HEK293 (cell line): ENCODE data around the gene PRPH.
A peak's percentile ranks its signal among the peaks of the same experiment; 100 is the strongest.

Experiments
- CTCF ChIA-PET: fragments of 350-600 bp; formaldehyde crosslinking; extraction: SDS; loops from one replicate; lab custom pipeline; 2021; ENCODE audit warnings: antibody characterized with exemption; lab: Yijun Ruan, JAX
- POLR2A ChIA-PET: fragments of 300-600 bp; formaldehyde crosslinking; extraction: SDS; loops from one replicate; lab custom pipeline; 2020; ENCODE audit warnings: antibody characterized with exemption, inconsistent platforms; lab: Yijun Ruan, JAX
- H3K27ac ChIP-seq: fragments of 200-500 bp; sonication (Bioruptor generic); 2 replicates; pipeline ENCODE4 v1.5.1; 2014; ENCODE audit warnings: low read depth, low read length, control low read depth, inconsistent platforms; ENCODE audit errors: extremely low read depth
- H3K36me3 ChIP-seq, 2 experiments: fragments of 200-500 bp in 1 of 2; sonication (Bioruptor generic) in 1 of 2; 1 replicate in 1 of 2; 2 replicates in 1 of 2; pipeline ENCODE4 v1.5.1; 2014 to 2017; ENCODE audit warnings: inconsistent platforms in 2 of 2, low read length in 2 of 2; ENCODE audit not compliant: control insufficient read depth in 2 of 2, insufficient read depth in 1 of 2
- H3K4me1 ChIP-seq: fragments of 200-500 bp; sonication (Bioruptor generic); 2 replicates; pipeline ENCODE4 v1.5.1; 2014; ENCODE audit warnings: mild to moderate bottlenecking, low read length, inconsistent platforms; ENCODE audit not compliant: control insufficient read depth, insufficient read depth
- H3K4me3 ChIP-seq: 2 replicates; pipeline ENCODE4 v1.5.1; 2011; ENCODE audit warnings: low read depth, mild to moderate bottlenecking, control low read depth, low read length, moderate library complexity
- H3K9me3 ChIP-seq: fragments of 200-500 bp; sonication (Bioruptor generic); 2 replicates; pipeline ENCODE4 v1.5.1; 2014; ENCODE audit warnings: low read depth, low read length, inconsistent platforms; ENCODE audit not compliant: control insufficient read depth, insufficient read depth
- BCL11A ChIP-seq: fragments of 450-650 bp; formaldehyde crosslinking; IDR thresholded peaks from 2 replicates; pipeline ENCODE4 v1.5.1; 2016; ENCODE audit warnings: low read depth, missing biosample characterization, missing genetic modification characterization
- GFI1B ChIP-seq: fragments of 450-650 bp; formaldehyde crosslinking; IDR thresholded peaks from 2 replicates; pipeline ENCODE4 v1.5.1; 2016; ENCODE audit warnings: missing biosample characterization, missing genetic modification characterization
- GLI4 ChIP-seq: fragments of 450-650 bp; formaldehyde crosslinking; IDR thresholded peaks from 2 replicates; pipeline ENCODE4 v1.5.1; 2016; ENCODE audit warnings: missing biosample characterization, missing genetic modification characterization
- HOXD13 ChIP-seq: sonication (generic); formaldehyde crosslinking; IDR thresholded peaks from 2 replicates; pipeline ENCODE4 v1.8.0; 2022; ENCODE audit warnings: missing genetic modification reagents, borderline replicate concordance
- KLF8 ChIP-seq: fragments of 450-650 bp; formaldehyde crosslinking; IDR thresholded peaks from 2 replicates; pipeline ENCODE4 v1.5.1; 2016; ENCODE audit warnings: missing biosample characterization, missing genetic modification characterization
- KLF9 ChIP-seq: fragments of 450-650 bp; formaldehyde crosslinking; IDR thresholded peaks from 2 replicates; pipeline ENCODE4 v1.5.1; 2016; ENCODE audit warnings: missing biosample characterization, missing genetic modification characterization, low read depth
- REST ChIP-seq: fragments of 450-650 bp; formaldehyde crosslinking; IDR thresholded peaks from 2 replicates; pipeline ENCODE4 v1.5.1; 2016; ENCODE audit warnings: missing biosample characterization, missing genetic modification characterization
- SP2 ChIP-seq: fragments of 450-650 bp; formaldehyde crosslinking; IDR thresholded peaks from 2 replicates; pipeline ENCODE4 v1.5.1; 2016; ENCODE audit warnings: missing biosample characterization, missing genetic modification characterization
- TRIM28 ChIP-seq: IDR thresholded peaks from 2 replicates; pipeline ENCODE4 v1.6.1; 2011; ENCODE audit warnings: low read length, control low read depth, borderline replicate concordance
- ZBTB6 ChIP-seq: fragments of 450-650 bp; formaldehyde crosslinking; IDR thresholded peaks from 2 replicates; pipeline ENCODE4 v1.5.1; 2017; ENCODE audit warnings: missing biosample characterization, missing genetic modification characterization
- ZFP69B ChIP-seq: fragments of 450-650 bp; formaldehyde crosslinking; IDR thresholded peaks from 2 replicates; pipeline ENCODE4 v1.5.1; 2016; ENCODE audit warnings: missing biosample characterization, missing genetic modification characterization
- ZIC2 ChIP-seq: fragments of 450-650 bp; formaldehyde crosslinking; IDR thresholded peaks from 2 replicates; pipeline ENCODE4 v1.5.1; 2016; ENCODE audit warnings: missing biosample characterization, missing genetic modification characterization
- ZNF138 ChIP-seq: fragments of 450-650 bp; formaldehyde crosslinking; IDR thresholded peaks from 2 replicates; pipeline ENCODE4 v1.5.1; 2016; ENCODE audit warnings: missing biosample characterization, missing genetic modification characterization, borderline replicate concordance
- ZNF292 ChIP-seq: fragments of 450-650 bp; formaldehyde crosslinking; IDR thresholded peaks from 2 replicates; pipeline ENCODE4 v1.5.1; 2016; ENCODE audit warnings: low read depth, missing biosample characterization, missing genetic modification characterization, borderline replicate concordance
- ZNF341 ChIP-seq: fragments of 450-650 bp; formaldehyde crosslinking; IDR thresholded peaks from 2 replicates; pipeline ENCODE4; 2016; ENCODE audit warnings: low read depth, missing biosample characterization, missing genetic modification characterization
- ZNF366 ChIP-seq: fragments of 450-650 bp; formaldehyde crosslinking; conservative IDR thresholded peaks from 2 replicates; pipeline ENCODE4 v1.5.1; 2016; ENCODE audit warnings: missing biosample characterization, missing genetic modification characterization
- ZNF561 ChIP-seq: fragments of 450-650 bp; IDR thresholded peaks from 2 replicates; pipeline ENCODE4 v1.5.1; 2018; ENCODE audit warnings: missing biosample characterization, missing genetic modification characterization, borderline replicate concordance
- ZNF585B ChIP-seq: fragments of 450-650 bp; formaldehyde crosslinking; IDR thresholded peaks from 2 replicates; pipeline ENCODE4 v1.5.1; 2016; ENCODE audit warnings: missing biosample characterization, missing genetic modification characterization
- ZNF596 ChIP-seq: fragments of 450-650 bp; IDR thresholded peaks from 2 replicates; pipeline ENCODE4 v1.5.0; 2018; ENCODE audit warnings: missing biosample characterization, mild to moderate bottlenecking, missing genetic modification characterization, moderate library complexity
- ZNF610 ChIP-seq: fragments of 450-650 bp; formaldehyde crosslinking; IDR thresholded peaks from 2 replicates; pipeline ENCODE4 v1.5.1; 2016; ENCODE audit warnings: missing biosample characterization, missing genetic modification characterization, borderline replicate concordance
- ZNF624 ChIP-seq: fragments of 450-650 bp; formaldehyde crosslinking; IDR thresholded peaks from 2 replicates; pipeline ENCODE4 v1.5.1; 2017; ENCODE audit warnings: missing biosample characterization, missing genetic modification characterization
- ZNF76 ChIP-seq: fragments of 450-650 bp; formaldehyde crosslinking; IDR thresholded peaks from 2 replicates; pipeline ENCODE4; 2016; ENCODE audit warnings: low read depth, missing biosample characterization, missing genetic modification characterization, borderline replicate concordance
- TF ChIP-seq, protein P1 (sequence below): fragments of 450-650 bp; formaldehyde crosslinking; IDR thresholded peaks from 2 replicates; pipeline ENCODE4 v1.5.1; 2016; ENCODE audit warnings: missing biosample characterization, missing genetic modification characterization, borderline replicate concordance
- TF ChIP-seq, protein P2 (sequence below): fragments of 450-650 bp; formaldehyde crosslinking; IDR thresholded peaks from 2 replicates; pipeline ENCODE4 v1.5.1; 2017; ENCODE audit warnings: missing biosample characterization, missing genetic modification characterization

The PRPH gene

GRCh38 chr12:49345051-49345824 is 50.3 kb downstream of the PRPH start (continued):
- TF ChIP-seq ZBTB6 (tag by site-specific recombination), result peak; percentile 42; the same call in 1 of the 2 replicates
- peak; percentile 17; the same call in 1 of the 2 replicates for TF ChIP-seq SP2 (tag by site-specific recombination)
- 0 out of 2 replicates have a peak, but pooled peaks have one; percentile 9 for TF ChIP-seq ZIC2
- TF ChIP-seq ZNF624 (tag by site-specific recombination), result no peak
- 0 out of 2 replicates have a peak, but pooled peaks have one; percentile 18 for TF ChIP-seq ZNF596
- TF ChIP-seq ZNF585B (tag by site-specific recombination), result no peak

DNA sequence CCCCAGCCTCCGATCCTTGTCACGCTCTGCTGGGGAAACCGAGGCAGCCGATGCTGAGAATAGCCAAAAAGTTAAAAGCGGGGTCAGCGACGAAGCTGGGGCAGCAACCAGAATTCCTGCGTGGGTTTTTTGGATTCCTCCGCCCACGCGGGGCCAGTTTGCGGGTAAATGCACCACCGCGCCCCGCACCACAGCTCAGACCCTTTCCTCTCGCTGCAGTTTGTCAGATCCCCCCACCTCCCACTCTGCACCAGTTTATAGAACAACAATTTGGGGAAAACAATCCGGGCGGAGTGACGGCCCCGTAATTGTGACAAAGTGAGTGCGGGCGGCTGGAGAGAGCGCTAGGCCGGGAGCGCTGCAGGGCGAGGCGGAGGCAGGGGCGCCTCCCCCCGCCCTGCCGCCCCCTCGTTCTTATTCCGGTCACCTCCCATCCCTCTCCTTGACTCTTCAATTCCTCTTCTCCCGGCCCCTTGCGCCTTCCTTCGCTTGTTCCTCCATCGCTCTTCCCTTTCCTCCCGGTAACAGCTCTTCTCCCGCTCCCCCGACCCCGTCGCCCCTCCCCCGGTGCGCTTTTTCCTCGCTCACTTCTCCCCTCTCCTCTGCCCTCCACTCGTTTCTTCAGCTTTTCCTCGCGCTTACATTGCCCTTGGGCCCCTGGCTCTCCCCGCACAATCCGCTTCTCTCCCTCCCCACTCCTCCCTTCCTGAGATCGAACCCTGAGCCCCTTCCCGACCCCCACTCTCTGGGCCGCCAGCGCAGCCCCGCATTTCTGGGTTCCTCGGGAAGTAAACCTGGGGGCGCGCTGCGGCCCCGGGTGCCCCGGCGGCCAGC is 51.1 kb downstream of the PRPH start:
- peak overlapping the region; percentile 31 for H3K4me3 ChIP-seq
- POLR2A ChIA-PET, result interaction anchor here (0.6 to 2.9 kb wide), 10 partner anchors 9 to 480 kb away, joined by 3 to 24 read pairs (median 4); partner anchors contain the start of genes C1QL4, SPATS2 and TROAP
- peaks cover 21% of the 10 kb centered on the region for H3K4me1 ChIP-seq
- H3K9me3 ChIP-seq, result no peaks in the 10 kb centered on the region
- peak overlapping the region; percentile 80; the same call in 1 of the 2 replicates for H3K27ac ChIP-seq
- H3K36me3 ChIP-seq, result peaks cover 0 to 10% of the 10 kb centered on the region in 2 experiments; a peak in 1 of 3 replicates
- CTCF ChIA-PET, result interaction anchor here (0.5 to 6.0 kb wide), 15 partner anchors 9 to 1540 kb away, joined by 3 to 96 read pairs (median 21); partner anchors contain the start of genes C1QL4, PRPH and TROAP
- TF ChIP-seq ZFP69B (tag by site-specific recombination) (no peak), KLF8 (tag by site-specific recombination) (peak; percentile 45; the same call in 1 of the 2 replicates), GLI4 (no peak), ZNF610 (tag by site-specific recombination) (no peak), REST (tag by site-specific recombination) (no peak), HOXD13 (CRISPR knock-in tag) (no peak), ZNF76 (tag by site-specific recombination) (no peak), ZNF138 (tag by site-specific recombination) (no peak), TRIM28 (no peak), GFI1B (tag by site-specific recombination) (0 out of 2 replicates have a peak, but pooled peaks have one; percentile 16), ZNF561 (tag by site-specific recombination) (no peak), ZNF292 (tag by site-specific recombination) (no peak), KLF9 (tag by site-specific recombination) (no peak), ZNF366 (tag by site-specific recombination) (peak; percentile 71), BCL11A (tag by site-specific recombination) (no peak; the same call in 1 of the 2 replicates), ZNF341 (tag by site-specific recombination) (peak; percentile 92)
- TF ChIP-seq, protein P1, sequence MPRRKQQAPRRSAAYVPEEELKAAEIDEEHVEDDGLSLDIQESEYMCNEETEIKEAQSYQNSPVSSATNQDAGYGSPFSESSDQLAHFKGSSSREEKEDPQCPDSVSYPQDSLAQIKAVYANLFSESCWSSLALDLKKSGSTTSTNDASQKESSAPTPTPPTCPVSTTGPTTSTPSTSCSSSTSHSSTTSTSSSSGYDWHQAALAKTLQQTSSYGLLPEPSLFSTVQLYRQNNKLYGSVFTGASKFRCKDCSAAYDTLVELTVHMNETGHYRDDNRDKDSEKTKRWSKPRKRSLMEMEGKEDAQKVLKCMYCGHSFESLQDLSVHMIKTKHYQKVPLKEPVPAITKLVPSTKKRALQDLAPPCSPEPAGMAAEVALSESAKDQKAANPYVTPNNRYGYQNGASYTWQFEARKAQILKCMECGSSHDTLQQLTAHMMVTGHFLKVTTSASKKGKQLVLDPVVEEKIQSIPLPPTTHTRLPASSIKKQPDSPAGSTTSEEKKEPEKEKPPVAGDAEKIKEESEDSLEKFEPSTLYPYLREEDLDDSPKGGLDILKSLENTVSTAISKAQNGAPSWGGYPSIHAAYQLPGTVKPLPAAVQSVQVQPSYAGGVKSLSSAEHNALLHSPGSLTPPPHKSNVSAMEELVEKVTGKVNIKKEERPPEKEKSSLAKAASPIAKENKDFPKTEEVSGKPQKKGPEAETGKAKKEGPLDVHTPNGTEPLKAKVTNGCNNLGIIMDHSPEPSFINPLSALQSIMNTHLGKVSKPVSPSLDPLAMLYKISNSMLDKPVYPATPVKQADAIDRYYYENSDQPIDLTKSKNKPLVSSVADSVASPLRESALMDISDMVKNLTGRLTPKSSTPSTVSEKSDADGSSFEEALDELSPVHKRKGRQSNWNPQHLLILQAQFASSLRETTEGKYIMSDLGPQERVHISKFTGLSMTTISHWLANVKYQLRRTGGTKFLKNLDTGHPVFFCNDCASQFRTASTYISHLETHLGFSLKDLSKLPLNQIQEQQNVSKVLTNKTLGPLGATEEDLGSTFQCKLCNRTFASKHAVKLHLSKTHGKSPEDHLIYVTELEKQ (tag by site-specific recombination), result no peak
- TF ChIP-seq, protein P2, sequence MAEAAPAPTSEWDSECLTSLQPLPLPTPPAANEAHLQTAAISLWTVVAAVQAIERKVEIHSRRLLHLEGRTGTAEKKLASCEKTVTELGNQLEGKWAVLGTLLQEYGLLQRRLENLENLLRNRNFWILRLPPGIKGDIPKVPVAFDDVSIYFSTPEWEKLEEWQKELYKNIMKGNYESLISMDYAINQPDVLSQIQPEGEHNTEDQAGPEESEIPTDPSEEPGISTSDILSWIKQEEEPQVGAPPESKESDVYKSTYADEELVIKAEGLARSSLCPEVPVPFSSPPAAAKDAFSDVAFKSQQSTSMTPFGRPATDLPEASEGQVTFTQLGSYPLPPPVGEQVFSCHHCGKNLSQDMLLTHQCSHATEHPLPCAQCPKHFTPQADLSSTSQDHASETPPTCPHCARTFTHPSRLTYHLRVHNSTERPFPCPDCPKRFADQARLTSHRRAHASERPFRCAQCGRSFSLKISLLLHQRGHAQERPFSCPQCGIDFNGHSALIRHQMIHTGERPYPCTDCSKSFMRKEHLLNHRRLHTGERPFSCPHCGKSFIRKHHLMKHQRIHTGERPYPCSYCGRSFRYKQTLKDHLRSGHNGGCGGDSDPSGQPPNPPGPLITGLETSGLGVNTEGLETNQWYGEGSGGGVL, result peak; percentile 86
